ENCODE measurements around the gene FOXM1. TPM values are rescaled to one million over a fixed set of nuclear protein-coding genes. Genes with fewer than 3 reads are reported as not detected.
A peak's percentile ranks its signal among the peaks of the same experiment; 100 is the strongest.

FOXM1 gene
- polyA plus RNA-seq, 1 donor from 2014 or later, result 0.31 TPM

GRCh38 chr12:2925322-2925995, 48.5 kb upstream of the FOXM1 start:
- H3K9me2 ChIP-seq (ENCODE audit: insufficient read depth, low read length), result no peaks in the 10 kb centered on the region
- H3K27ac ChIP-seq (ENCODE audit: low read length), result peak overlapping the region; percentile 84
- peak overlapping the region; percentile 49 for H2AFZ ChIP-seq (ENCODE audit: low read depth, low read length)
- H4K20me1 ChIP-seq (ENCODE audit: insufficient read depth), result no peaks in the 10 kb centered on the region
- H3K4me3 ChIP-seq (ENCODE audit: low read length), result peak overlapping the region; percentile 31
- no peaks in the 10 kb centered on the region for H3K9me3 ChIP-seq (ENCODE audit: low read length)
- H3F3A ChIP-seq (ENCODE audit: insufficient read depth, low read length, poor library complexity, severe bottlenecking), result no peaks in the 10 kb centered on the region
- peaks cover 6% of the 10 kb centered on the region for H3K36me3 ChIP-seq (ENCODE audit: insufficient read depth, low read length)
- no peak for TF ChIP-seq RAD21 (conservative IDR thresholded peaks at IDR 0.05)
- TF ChIP-seq EP300 (conservative IDR thresholded peaks at IDR 0.05; ENCODE audit: poor library complexity, severe bottlenecking), result peak; percentile 88
- TF ChIP-seq POLR2AphosphoS5 (IDR thresholded peaks at IDR 0.05), result peak; percentile 58
- no peaks in the 10 kb centered on the region for H3K79me2 ChIP-seq (replicated peaks; ENCODE audit: insufficient read depth, low read length)
- peak overlapping the region; percentile 60 for H3K9ac ChIP-seq (ENCODE audit: low read length)
- no peak overlapping the region for H3K4me2 ChIP-seq (ENCODE audit: low read length)
- H3K27me3 ChIP-seq (ENCODE audit: insufficient read depth, low read depth, low read length), result no peaks in the 10 kb centered on the region

DNA sequence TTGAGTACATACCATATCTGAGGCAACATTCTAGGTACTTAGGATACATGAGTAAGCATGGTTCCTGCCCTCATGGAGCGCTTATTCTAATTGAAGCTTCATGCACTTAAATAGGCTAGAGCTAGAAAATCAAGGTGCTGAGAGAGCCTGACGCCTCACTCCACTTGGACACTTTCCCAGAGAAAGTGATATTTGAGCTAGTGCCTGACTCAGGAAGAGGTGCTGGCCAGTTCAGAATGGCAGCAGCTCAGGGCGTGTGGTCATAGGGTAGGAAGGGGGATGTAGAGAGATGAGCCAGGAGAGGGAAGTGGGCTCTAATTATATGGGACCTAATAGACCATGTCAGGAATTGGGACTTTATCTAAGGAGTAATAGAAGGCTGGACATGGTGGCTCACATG, 47.0 kb upstream of the FOXM1 start:
- no peak overlapping the region for H3K27ac ChIP-seq (ENCODE audit: low read length)
- H3K4me3 ChIP-seq (ENCODE audit: low read length), result no peak overlapping the region
- no peaks in the 10 kb centered on the region for H3K9me2 ChIP-seq (ENCODE audit: insufficient read depth, low read length)
- no peaks in the 10 kb centered on the region for H4K20me1 ChIP-seq (ENCODE audit: insufficient read depth)
- H3K4me2 ChIP-seq (ENCODE audit: low read length), result no peak overlapping the region
- no peaks in the 10 kb centered on the region for H3K9me3 ChIP-seq (ENCODE audit: low read length)
- H3F3A ChIP-seq (ENCODE audit: insufficient read depth, low read length, poor library complexity, severe bottlenecking), result no peaks in the 10 kb centered on the region
- no peaks in the 10 kb centered on the region for H3K79me2 ChIP-seq (replicated peaks; ENCODE audit: insufficient read depth, low read length)
- H3K27me3 ChIP-seq (ENCODE audit: insufficient read depth, low read depth, low read length), result no peaks in the 10 kb centered on the region
- no peak overlapping the region for H2AFZ ChIP-seq (ENCODE audit: low read depth, low read length)
- H3K9ac ChIP-seq (ENCODE audit: low read length), result no peak overlapping the region
- peaks cover 6% of the 10 kb centered on the region for H3K36me3 ChIP-seq (ENCODE audit: insufficient read depth, low read length)
- no peak for TF ChIP-seq MXI1 (conservative IDR thresholded peaks at IDR 0.05; ENCODE audit: poor library complexity, severe bottlenecking)
- TF ChIP-seq SMC3 (conservative IDR thresholded peaks at IDR 0.05; ENCODE audit: poor library complexity), result no peak
- TF ChIP-seq CTCF (IDR thresholded peaks at IDR 0.05; ENCODE audit: poor library complexity, severe bottlenecking), result no peak
- no peak for TF ChIP-seq RAD21 (conservative IDR thresholded peaks at IDR 0.05)
- TF ChIP-seq TAF1 (IDR thresholded peaks at IDR 0.05; ENCODE audit: low read depth), result no peak
- TF ChIP-seq, protein P1, sequence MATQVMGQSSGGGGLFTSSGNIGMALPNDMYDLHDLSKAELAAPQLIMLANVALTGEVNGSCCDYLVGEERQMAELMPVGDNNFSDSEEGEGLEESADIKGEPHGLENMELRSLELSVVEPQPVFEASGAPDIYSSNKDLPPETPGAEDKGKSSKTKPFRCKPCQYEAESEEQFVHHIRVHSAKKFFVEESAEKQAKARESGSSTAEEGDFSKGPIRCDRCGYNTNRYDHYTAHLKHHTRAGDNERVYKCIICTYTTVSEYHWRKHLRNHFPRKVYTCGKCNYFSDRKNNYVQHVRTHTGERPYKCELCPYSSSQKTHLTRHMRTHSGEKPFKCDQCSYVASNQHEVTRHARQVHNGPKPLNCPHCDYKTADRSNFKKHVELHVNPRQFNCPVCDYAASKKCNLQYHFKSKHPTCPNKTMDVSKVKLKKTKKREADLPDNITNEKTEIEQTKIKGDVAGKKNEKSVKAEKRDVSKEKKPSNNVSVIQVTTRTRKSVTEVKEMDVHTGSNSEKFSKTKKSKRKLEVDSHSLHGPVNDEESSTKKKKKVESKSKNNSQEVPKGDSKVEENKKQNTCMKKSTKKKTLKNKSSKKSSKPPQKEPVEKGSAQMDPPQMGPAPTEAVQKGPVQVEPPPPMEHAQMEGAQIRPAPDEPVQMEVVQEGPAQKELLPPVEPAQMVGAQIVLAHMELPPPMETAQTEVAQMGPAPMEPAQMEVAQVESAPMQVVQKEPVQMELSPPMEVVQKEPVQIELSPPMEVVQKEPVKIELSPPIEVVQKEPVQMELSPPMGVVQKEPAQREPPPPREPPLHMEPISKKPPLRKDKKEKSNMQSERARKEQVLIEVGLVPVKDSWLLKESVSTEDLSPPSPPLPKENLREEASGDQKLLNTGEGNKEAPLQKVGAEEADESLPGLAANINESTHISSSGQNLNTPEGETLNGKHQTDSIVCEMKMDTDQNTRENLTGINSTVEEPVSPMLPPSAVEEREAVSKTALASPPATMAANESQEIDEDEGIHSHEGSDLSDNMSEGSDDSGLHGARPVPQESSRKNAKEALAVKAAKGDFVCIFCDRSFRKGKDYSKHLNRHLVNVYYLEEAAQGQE (IDR thresholded peaks at IDR 0.05; ENCODE audit: borderline replicate concordance), result no peak
- TF ChIP-seq EZH2 (IDR thresholded peaks at IDR 0.05; ENCODE audit: borderline replicate concordance, insufficient read depth, low read length, poor library complexity, severe bottlenecking), result no peak
- TF ChIP-seq EP300 (conservative IDR thresholded peaks at IDR 0.05; ENCODE audit: poor library complexity, severe bottlenecking), result no peak
- TF ChIP-seq POLR2AphosphoS5 (IDR thresholded peaks at IDR 0.05), result no peak

Data from neural cell (in vitro differentiated cells).